HG03095 (cell line): ENCODE data around the gene ETV3.

Experiments
- ATAC-seq: cut with Tn5 transposase; IDR thresholded peaks from one replicate; pipeline ENCODE4 v1.9.1; 2021; ENCODE audit warnings: moderate library complexity; ENCODE audit not compliant: unreplicated experiment

The ETV3 gene

DNA sequence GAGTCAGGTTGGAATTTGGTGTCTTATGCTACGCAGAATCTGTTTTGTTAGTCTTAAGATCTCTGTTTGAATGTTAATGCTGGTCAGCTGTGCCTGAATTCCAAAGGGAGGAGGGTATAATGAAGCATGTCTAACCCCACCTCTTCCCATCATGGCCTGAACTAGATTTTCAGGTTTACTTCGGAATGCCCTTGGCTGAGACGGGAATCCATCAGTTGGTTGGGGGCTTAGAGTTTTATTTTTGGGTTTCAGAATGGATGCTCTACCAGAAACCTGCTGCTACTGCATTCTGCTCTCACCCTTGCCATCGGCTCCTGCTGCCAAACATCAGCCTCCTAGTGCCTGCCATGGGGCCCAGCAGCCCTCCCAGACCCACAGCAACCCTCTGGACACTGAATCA, 24.1 kb upstream of the ETV3 start:
- ATAC-seq, result no peak

DNA sequence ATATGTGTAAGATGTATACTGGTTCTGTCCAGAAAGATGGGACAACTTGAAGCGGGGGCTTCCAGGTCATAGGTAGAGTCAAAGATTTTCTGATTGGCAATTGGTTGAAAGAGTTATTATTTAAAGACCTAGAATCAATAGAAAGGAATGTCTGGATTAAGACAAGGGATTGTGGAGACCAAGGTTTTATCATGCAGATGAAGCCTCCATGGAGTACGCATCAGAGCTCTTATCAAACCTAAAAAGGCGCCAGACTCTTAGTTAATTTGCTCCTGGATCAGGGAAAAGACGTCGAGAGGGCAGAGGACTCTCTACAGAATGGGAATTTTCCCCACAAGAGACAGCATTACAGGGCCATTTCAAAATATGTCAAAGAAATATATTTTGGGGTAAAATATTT, 23.7 kb upstream of the ETV3 start:
- ATAC-seq, result no peak

- no peak for ATAC-seq
Observed at GRCh38 chr1:157158967-157159366, 20.8 kb upstream of the ETV3 start.

GRCh38 chr1:157157501-157158190, 19.5 kb upstream of the ETV3 start:
- no peak for ATAC-seq

- ATAC-seq, result no peak
Observed at GRCh38 chr1:157156058-157156541, 17.9 kb upstream of the ETV3 start.

- ATAC-seq, result no peak
Observed at GRCh38 chr1:157155658-157156057, 17.5 kb upstream of the ETV3 start.

DNA sequence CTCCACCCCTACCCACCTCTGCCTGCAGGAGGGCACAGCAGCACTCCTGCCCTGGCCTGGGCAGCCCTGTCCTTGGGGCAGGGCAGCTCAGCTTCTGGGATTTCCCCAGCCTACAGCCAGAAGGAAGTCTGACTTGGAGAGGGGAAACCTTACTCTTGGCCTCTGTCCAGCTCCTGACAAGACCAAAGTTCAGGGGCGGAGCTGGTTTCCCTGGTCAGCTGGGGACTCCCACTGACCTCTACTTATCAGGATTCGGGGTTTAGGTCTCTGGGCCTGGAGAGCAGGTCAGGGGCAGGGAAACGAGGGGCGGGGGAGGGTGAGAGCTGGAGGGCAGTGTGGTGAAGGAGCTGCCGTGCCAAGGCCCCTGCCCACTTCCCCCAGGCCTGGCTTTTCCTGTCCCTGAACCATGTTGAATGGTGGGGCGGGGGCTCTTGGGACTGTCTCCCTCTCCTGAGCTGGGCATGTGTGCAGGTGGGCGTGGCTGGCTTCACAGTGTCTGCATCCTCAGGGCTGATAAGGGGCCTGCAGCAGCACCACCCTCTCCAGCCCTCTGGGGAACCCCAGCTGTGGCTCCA, 16.8 kb upstream of the ETV3 start:
- no peak for ATAC-seq

- no peak for ATAC-seq
Observed at GRCh38 chr1:157154291-157154690, 16.1 kb upstream of the ETV3 start.

GRCh38 chr1:157153746-157154145, 15.6 kb upstream of the ETV3 start:
- no peak for ATAC-seq

- no peak for ATAC-seq
Observed at GRCh38 chr1:157152510-157152909, 14.3 kb upstream of the ETV3 start.

DNA sequence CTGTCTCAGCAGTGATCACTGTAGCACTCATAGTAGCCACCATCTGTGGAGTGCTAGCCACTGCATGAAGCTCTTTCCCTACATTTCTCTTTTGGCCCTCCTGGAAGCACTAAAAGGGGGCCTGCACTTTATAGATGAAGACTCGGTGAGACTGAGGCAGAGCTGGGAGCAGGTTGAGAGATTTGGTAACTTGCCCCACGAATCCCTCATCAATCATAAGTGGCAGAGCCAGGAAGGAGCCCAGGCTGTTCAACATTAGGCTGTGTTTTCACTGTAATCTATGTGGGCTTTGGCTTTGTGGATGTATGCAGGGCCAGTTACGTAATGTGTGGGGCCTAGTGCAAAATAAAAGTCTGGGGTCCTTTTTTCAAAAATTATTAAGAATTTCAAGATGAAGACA, 13.3 kb upstream of the ETV3 start:
- ATAC-seq, result no peak

DNA sequence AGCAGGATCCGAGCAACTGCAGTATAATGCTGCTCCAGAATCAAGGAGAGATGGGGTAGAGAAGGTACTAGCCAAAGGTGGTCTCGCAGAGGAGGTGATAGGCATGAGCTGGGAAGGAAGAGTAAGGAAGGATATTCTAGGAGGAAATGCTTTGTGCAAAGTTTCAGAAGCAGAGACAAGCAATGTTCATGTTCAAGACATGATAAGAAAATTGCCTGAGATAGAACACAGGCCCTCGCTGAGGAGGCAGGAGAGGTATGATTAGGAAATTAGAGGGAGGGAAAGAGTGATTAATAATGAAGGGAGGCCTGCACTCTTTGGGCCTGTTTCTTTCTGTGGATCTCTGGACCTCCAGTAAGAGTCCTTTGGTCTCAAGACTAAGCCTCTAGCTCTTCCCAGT, 12.9 kb upstream of the ETV3 start:
- ATAC-seq, result no peak

DNA sequence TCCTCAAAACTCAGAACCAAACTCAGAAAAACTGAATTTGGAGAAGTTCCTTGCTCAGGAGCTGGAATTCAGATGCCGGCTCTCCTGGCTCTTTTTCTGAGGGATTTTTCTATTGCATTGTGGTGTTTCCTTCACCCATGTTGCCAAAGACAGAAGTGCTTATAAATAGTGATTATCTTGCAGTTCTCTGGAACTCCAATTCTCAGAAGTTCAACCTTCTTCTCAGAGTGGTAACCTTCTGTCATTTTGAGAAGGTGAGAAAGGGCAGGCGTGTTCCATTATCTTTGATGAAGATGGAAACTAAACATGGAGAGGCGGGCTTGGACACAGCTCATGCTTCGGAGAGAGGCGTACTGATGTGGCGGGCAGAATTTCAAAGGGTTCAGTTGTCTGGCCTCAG, 12.4 kb upstream of the ETV3 start:
- no peak for ATAC-seq

DNA sequence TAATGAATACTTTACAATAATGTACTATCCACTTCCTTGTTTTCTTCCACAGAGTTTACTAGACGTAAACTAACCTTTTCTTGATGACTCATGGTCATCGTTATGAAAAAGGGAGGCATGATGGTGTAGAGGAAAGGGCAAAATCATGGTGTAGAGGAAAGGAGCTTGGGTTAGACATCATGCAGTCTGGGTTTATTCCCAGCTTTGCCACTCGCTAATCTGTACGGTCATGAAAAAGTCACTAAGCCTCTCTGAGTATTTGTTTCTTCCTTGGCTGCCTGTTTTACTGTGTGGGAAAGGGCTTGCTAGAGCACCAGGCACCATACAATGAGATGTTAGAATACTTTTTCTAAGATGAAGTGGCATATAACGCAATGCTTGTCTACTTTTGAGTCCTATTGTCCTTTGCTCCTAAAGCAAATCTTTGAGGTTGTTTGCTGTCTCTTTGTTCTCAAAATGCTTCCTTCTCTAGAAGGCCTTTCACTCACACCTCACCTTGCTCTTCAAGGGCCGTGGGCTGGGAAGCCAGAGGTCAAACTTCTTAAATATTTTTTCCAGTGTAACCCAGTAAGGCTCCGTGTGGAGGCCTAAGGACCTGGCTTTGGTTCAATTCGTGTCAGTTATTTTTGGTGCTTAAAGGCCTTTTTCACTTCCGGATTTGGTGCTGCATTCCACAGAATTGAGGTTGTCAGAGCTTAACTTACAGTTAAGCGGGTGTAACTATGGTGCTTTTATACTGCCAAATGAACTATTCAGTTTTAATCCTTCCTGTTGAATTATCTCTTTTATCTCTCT, 9.9 kb upstream of the ETV3 start:
- ATAC-seq, result no peak

- no peak for ATAC-seq
Observed at GRCh38 chr1:157147037-157147436, 8.8 kb upstream of the ETV3 start.

DNA sequence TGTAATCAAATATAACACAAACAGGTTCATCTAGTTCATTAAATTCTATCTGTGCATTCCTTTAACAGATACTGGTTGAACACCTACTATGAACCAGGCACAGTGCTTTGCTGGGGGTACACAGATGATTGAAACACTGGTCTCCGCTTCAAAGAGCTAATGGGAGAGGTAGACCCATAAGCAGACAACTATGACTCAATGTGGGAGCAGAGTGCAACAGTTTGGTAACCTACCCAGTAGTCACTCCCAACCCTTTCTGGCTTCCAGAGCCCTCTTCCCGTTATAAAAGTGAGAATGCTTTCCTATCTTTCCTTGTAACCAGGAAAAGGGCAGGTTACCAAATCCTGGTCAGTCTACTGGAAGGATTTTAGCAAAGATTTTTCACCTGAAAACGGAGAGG, 8.0 kb upstream of the ETV3 start:
- no peak for ATAC-seq

DNA sequence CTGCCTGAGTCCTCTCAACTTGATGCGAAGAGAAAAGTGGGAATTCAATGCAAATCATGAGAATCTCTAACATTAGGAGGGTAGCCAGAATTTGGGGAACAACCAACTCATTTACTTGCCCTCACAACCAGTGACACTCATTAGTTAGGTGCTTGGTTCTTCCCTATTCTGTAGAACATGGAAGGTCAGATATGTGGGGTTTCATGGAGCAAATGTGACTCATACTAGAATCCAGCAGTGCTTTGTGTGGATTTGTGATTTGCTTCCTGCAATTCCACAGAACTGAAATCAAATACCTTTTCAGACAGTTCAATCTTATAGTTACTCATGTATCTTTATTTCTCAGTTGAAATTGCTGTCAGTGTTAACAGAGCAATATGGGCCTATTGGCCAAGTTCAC, 6.9 kb upstream of the ETV3 start:
- ATAC-seq, result no peak

DNA sequence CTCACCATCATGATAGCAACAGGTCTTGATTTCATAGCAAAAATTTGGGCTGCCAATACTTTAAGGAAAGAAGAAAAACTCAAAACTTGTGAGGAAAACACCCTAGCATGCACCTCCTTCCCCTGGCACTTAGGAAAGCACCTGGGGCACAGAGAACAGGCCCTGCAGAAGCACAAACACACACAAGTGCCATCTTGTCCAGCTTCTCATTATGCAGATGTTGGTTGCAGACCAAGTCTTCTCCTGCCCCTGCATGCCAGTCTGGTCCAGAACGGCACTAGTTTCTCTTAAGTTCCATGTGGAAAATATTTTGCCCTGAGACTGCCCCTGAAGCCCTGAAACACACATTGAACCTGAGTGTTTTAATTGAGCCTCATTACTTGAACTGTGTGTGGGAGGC, 6.3 kb upstream of the ETV3 start:
- no peak for ATAC-seq

DNA sequence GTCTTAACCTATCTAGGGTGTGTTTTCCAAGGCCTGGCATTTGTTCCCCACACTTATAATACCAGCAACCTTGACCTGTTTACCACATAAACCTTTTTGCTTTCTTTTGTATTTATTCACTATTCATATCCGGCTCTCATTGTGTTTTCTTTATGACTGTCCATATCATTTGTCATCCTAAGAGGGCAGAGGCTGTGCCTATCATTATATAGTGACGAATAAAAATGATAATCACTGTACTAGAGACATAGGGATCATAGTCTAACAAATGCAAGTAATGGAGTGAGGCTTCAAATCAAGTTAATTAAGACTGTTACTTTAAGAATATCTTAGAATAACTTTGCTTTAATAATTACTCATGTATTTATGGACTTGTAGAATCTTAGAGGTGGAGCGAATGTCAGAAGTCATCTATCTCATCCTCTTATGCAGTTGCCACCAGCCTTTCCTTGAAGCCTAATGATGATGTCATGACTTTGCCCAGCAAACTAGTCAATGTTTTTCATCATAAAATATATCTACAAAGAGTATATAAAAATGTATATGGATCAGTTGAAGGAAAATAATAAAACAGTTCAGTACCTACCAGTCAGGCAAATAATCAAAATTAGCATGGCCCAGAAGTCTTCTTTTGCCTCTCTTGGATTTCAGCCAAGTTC, 4.7 kb upstream of the ETV3 start:
- no peak for ATAC-seq

DNA sequence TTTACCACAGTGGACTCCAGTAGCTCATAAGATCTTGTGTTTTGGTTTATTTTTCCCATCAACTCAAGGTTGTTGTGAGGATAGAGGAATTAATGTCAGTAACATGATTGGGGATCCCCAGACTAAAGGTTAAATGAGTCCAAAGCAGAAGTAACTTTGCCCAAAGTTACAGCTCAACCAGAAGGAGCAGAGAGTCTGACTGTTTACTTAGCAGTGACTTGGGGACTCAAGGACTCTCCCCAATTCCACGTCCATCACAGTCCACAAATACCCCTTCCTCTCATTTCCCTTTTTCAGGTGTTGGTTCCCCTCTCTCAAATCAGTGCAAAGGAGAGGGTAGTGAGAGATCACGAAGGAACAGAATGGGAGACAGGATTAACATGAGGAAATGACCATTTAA, 4.0 kb upstream of the ETV3 start:
- ATAC-seq, result no peak

DNA sequence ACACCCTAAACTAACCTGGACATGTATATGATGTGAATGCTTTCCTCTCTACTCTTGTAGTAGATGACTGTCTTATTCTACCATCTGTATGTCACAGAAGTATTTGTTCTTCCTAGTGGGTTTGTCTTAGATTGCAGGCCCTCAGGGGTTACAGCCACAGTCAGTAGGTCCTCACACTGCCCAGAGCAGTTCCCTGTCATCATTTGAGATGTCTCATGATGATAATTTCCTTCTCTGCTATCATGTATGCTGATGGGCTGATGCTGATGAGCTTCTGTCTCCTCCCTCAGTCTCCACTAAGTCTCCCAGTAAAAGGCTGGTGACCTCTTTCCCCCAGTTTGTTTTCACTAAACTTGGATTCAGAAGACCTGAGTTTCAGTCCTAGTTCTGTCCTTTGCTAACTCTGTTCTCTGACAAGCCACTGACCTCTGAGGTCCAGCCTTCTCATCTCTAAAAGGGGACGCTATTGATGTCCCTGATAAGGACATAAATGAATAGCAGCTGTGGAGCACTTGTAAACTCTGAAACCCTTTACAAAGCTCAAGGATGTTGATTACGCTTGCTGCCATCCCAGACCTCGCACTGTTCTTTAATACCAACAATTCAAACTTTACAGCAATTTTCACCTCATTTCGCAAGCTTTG, 3.1 kb upstream of the ETV3 start:
- ATAC-seq, result no peak
